HEK293T (cell line): ENCODE measurements around the gene C6.
"Not testable (repeated sequence)": the region's sequence is repeated elsewhere in the genome, so short reads cannot be mapped to it uniquely, and the experiment has no call there.

ENCODE experiments used
- CTCF ChIA-PET: fragments of 350-600 bp; formaldehyde crosslinking; extraction: SDS; loops from one replicate; lab custom pipeline; 2021; ENCODE audit warnings: antibody characterized with exemption, inconsistent platforms; lab: Yijun Ruan, JAX
- POLR2A ChIA-PET: fragments of 350-600 bp; formaldehyde crosslinking; extraction: SDS; loops from one replicate; lab custom pipeline; 2020; ENCODE audit warnings: antibody characterized with exemption, inconsistent platforms; lab: Yijun Ruan, JAX
- DNase-seq: peaks from one replicate; pipeline ENCODE4 v3.0.0; 2012; ENCODE audit warnings: mixed read lengths; ENCODE audit errors: extremely low spot score
- ARNT ChIP-seq: fragments of 450-650 bp; IDR thresholded peaks from 2 replicates; pipeline ENCODE4 v1.6.1; 2017; ENCODE audit warnings: mild to moderate bottlenecking
- BHLHE40 ChIP-seq: fragments of 450-650 bp; IDR thresholded peaks from 2 replicates; pipeline ENCODE4 v1.6.1; 2016; ENCODE audit warnings: mild to moderate bottlenecking, moderate library complexity, borderline replicate concordance
- CTBP1 ChIP-seq: fragments of 450-650 bp; IDR thresholded peaks from 2 replicates; pipeline ENCODE4 v1.6.1; 2016; ENCODE audit warnings: borderline replicate concordance
- ELF4 ChIP-seq: fragments of 450-650 bp; IDR thresholded peaks from 2 replicates; pipeline ENCODE4 v1.6.1; 2017; ENCODE audit warnings: antibody characterized with exemption
- FOXA1 ChIP-seq: fragments of 450-650 bp; IDR thresholded peaks from 2 replicates; pipeline ENCODE4 v1.6.1; 2016; ENCODE audit warnings: mild to moderate bottlenecking
- FOXK2 ChIP-seq: fragments of 450-650 bp; IDR thresholded peaks from 2 replicates; pipeline ENCODE4 v1.6.1; 2016; ENCODE audit warnings: mild to moderate bottlenecking
- FOXM1 ChIP-seq: fragments of 450-650 bp; IDR thresholded peaks from 2 replicates; pipeline ENCODE4 v1.6.1; 2017; ENCODE audit warnings: mild to moderate bottlenecking, borderline replicate concordance
- HDGF ChIP-seq: fragments of 450-650 bp; IDR thresholded peaks from 2 replicates; pipeline ENCODE4 v1.6.1; 2017; ENCODE audit warnings: antibody characterized with exemption, borderline replicate concordance
- L3MBTL2 ChIP-seq: fragments of 450-650 bp; conservative IDR thresholded peaks from 2 replicates; pipeline ENCODE4 v1.6.1; 2016; ENCODE audit warnings: mild to moderate bottlenecking
- LEF1 ChIP-seq: fragments of 450-650 bp; IDR thresholded peaks from 2 replicates; pipeline ENCODE4 v1.6.1; 2017; ENCODE audit warnings: mild to moderate bottlenecking, borderline replicate concordance
- NFRKB ChIP-seq: fragments of 450-650 bp; IDR thresholded peaks from 2 replicates; pipeline ENCODE4 v1.6.1; 2016; ENCODE audit warnings: mild to moderate bottlenecking, moderate library complexity
- PKNOX1 ChIP-seq: fragments of 450-650 bp; IDR thresholded peaks from 2 replicates; pipeline ENCODE4 v1.6.1; 2016
- SP1 ChIP-seq: fragments of 450-650 bp; IDR thresholded peaks from 2 replicates; pipeline ENCODE4 v1.6.1; 2017
- SUZ12 ChIP-seq: fragments of 450-650 bp; IDR thresholded peaks from 2 replicates; pipeline ENCODE4 v1.6.1; 2016; ENCODE audit warnings: mild to moderate bottlenecking
- TARDBP ChIP-seq: fragments of 450-650 bp; IDR thresholded peaks from 2 replicates; pipeline ENCODE4 v1.6.1; 2016
- ZNF384 ChIP-seq: fragments of 450-650 bp; IDR thresholded peaks from 2 replicates; pipeline ENCODE4 v1.6.1; 2016

C6 gene

GRCh38 chr5:41200506-41200905, 12.8 kb downstream of the C6 start:
- no peak for DNase-seq
- TF ChIP-seq BHLHE40 = no peak
- TF ChIP-seq ARNT = no peak
- TF ChIP-seq ELF4 = no peak
- TF ChIP-seq TARDBP = no peak
- no peak for TF ChIP-seq HDGF
- no peak for TF ChIP-seq FOXM1
- no peak for TF ChIP-seq FOXK2
- no peak for TF ChIP-seq SP1
- TF ChIP-seq NFRKB = no peak
- no peak for TF ChIP-seq ZNF384
- TF ChIP-seq FOXA1 = no peak
- TF ChIP-seq CTBP1 = no peak
- TF ChIP-seq SUZ12 = no peak
- TF ChIP-seq L3MBTL2 = no peak
- TF ChIP-seq LEF1 = no peak
- no peak for TF ChIP-seq PKNOX1
- CTCF ChIA-PET = no interaction called here
- POLR2A ChIA-PET = no interaction called here

GRCh38 chr5:41199660-41200059, 13.7 kb downstream of the C6 start:
- POLR2A ChIA-PET = no interaction called here
- DNase-seq = no peak
- CTCF ChIA-PET = no interaction called here
- no peak for TF ChIP-seq ELF4
- no peak for TF ChIP-seq CTBP1
- TF ChIP-seq SP1 = no peak
- TF ChIP-seq SUZ12 = no peak
- no peak for TF ChIP-seq FOXK2
- TF ChIP-seq BHLHE40 = no peak
- TF ChIP-seq ZNF384 = no peak

GRCh38 chr5:41196197-41196596, 17.1 kb downstream of the C6 start:
- ChIA-PET CTCF (no interaction called here), POLR2A (no interaction called here)

GRCh38 chr5:41195228-41195627, 18.1 kb downstream of the C6 start:
- no peak for DNase-seq
- CTCF ChIA-PET = no interaction called here
- POLR2A ChIA-PET = no interaction called here
- TF ChIP-seq CTBP1 (no peak), TARDBP (no peak), L3MBTL2 (no peak), PKNOX1 (no peak), SUZ12 (no peak), LEF1 (no peak), SP1 (no peak), BHLHE40 (no peak), FOXM1 (no peak), FOXK2 (no peak), FOXA1 (no peak), NFRKB (no peak), ELF4 (no peak), ZNF384 (no peak), ARNT (no peak)

More at GRCh38 chr5:41196197-41196596, 17.1 kb downstream of the C6 start:
- TF ChIP-seq NFRKB = no peak
- TF ChIP-seq CTBP1 = no peak
- DNase-seq = no peak

GRCh38 chr5:41194339-41194738, 19.0 kb downstream of the C6 start:
- ChIA-PET CTCF (no interaction called here), POLR2A (no interaction called here)
- no peak for DNase-seq
- no peak for TF ChIP-seq NFRKB
- TF ChIP-seq TARDBP = no peak
- no peak for TF ChIP-seq HDGF

GRCh38 chr5:41193456-41194205, 19.7 kb downstream of the C6 start:
- ChIA-PET POLR2A (no interaction called here), CTCF (no interaction called here)
- TF ChIP-seq FOXM1 = no peak
- TF ChIP-seq ARNT = no peak
- no peak for TF ChIP-seq ELF4
- no peak for DNase-seq

GRCh38 chr5:41191249-41191648, 22.1 kb downstream of the C6 start:
- ChIA-PET CTCF (no interaction called here), POLR2A (no interaction called here)
- no peak for DNase-seq
- no peak for TF ChIP-seq ELF4

GRCh38 chr5:41186143-41186542, 27.2 kb downstream of the C6 start:
- no peak for TF ChIP-seq FOXK2
- TF ChIP-seq ZNF384 = no peak
- no peak for TF ChIP-seq FOXA1
- no peak for TF ChIP-seq PKNOX1
- no peak for TF ChIP-seq L3MBTL2
- no peak for TF ChIP-seq BHLHE40
- POLR2A ChIA-PET = no interaction called here
- DNase-seq = no peak
- CTCF ChIA-PET = no interaction called here

GRCh38 chr5:41183331-41183730, 30.0 kb downstream of the C6 start:
- POLR2A ChIA-PET, DNase-seq, CTCF ChIA-PET: not testable (repeated sequence)
